ENCODE data around the gene HOXD4.

HOXD4 gene

DNA sequence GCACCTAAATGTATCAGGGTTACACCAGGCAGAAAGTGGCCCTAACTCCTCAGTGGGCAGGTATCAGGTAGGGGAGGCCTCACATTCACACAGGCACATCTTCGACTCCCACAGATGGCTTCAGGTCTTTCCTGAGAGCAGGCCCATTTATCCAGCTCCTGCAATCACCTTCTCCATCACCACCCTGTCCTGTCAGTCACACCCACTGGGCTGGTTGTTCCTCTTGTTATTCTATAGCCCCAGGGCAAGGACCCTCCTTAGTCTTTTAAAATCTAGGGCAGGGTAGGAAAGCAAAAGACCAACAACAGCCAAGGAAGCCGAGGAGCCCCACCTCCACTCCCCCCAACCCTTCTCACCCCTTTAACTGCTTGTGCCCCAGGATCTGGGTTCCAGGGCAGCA is 9.1 kb upstream of the HOXD4 start:
- DNase-seq, result no peak

- DNase-seq, result no peak
Observed at GRCh38 chr2:176145085-176145969, 6.0 kb upstream of the HOXD4 start.

GRCh38 chr2:176146101-176146500 is 5.2 kb upstream of the HOXD4 start:
- no peak for DNase-seq

GRCh38 chr2:176146645-176147044 is 4.7 kb upstream of the HOXD4 start:
- no peak for DNase-seq

DNA sequence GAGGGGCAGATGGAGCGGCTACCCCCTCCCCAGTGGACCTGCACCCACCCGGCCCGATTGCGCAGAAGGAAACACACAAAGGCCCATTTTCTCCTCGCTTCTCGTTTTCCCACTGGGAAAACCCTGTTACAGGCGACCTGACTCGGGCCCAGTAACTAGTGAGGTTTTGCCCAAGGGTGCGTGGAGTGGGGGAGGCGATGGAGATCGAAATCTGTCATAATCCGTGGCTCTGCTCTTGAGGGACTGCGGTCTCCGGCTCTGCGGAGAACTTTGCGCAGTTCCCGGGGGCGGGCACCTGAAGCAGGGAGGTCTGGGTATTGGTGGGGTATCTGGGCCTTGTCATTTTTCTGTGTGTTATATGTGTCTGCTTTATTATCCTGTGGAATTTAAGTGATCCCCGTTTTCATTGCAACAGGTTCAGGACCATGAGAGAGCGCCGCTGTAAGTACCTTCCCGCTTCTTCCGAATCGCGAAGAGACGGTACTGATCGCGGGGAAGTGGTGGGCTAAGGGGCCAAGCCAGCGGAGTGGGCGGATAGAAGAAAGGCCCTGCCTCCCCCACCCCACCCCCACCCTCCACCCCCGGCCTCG is 4.0 kb upstream of the HOXD4 start:
- DNase-seq, result no peak

DNA sequence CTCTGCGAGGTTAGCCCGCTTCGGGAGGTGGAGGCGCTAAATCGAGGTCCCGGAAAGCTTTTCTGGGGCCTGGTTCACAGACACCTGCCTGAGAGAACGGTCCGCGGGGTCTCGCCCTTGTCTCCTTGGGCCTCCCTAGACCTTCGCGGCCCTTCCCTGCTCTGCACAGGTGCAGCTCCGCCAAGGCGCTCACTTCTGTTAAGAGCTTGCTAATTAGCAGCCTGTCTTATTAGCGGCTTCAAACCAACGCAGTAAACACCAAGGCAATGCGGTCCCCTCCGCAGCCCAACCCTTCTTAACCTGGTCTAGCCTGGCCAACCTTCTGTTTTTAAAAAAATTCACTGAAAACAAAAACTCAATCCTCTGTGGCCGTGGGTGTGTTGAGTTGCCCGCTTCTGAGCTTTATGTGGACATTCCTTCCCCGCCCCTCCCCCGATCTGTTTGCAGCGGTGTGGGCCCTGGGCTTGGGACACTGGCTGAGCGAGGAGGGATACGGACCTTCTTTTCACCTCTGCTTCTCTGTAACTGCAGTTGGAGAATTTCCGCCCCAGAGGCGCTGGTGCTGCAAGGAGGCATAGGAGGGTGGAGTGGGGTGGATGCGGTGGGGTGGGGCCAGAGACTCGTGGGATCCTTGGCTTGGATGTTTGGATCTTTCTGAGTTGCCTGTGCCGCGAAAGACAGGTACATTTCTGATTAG is 3.4 kb upstream of the HOXD4 start:
- DNase-seq, result no peak

DNA sequence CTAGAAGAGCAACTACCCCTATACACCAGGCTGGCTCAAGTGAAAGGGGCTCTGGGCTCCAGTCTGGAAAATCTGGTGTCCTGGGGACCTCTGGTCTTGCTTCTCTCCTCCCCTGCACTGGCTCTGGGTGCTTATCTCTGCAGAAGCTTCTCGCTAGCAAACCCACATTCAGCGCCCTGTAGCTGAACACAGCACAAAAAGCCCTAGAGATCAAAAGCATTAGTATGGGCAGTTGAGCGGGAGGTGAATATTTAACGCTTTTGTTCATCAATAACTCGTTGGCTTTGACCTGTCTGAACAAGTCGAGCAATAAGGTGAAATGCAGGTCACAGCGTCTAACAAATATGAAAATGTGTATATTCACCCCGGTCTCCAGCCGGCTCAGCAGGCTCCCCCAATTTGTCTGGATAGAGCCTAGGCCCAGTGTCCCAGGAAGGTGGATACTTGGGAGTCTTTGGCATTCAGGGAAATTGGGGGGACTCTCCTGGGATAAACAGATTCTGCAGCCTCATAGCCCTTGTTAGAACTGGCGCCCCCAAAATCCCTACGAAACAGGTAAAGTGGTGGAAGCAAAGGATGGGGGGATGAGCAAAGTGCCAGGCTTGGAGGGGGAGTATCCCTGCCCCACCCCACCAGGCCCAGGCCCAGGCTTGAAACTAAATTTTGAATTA is 2.5 kb upstream of the HOXD4 start:
- DNase-seq, result no peak

GRCh38 chr2:176149481-176149938 is 1.8 kb upstream of the HOXD4 start:
- no peak for DNase-seq

GRCh38 chr2:176149939-176150583 is 1.3 kb upstream of the HOXD4 start:
- no peak for DNase-seq

- no peak for DNase-seq
Observed at GRCh38 chr2:176150584-176151441, 537 bp upstream of the HOXD4 start.

DNA sequence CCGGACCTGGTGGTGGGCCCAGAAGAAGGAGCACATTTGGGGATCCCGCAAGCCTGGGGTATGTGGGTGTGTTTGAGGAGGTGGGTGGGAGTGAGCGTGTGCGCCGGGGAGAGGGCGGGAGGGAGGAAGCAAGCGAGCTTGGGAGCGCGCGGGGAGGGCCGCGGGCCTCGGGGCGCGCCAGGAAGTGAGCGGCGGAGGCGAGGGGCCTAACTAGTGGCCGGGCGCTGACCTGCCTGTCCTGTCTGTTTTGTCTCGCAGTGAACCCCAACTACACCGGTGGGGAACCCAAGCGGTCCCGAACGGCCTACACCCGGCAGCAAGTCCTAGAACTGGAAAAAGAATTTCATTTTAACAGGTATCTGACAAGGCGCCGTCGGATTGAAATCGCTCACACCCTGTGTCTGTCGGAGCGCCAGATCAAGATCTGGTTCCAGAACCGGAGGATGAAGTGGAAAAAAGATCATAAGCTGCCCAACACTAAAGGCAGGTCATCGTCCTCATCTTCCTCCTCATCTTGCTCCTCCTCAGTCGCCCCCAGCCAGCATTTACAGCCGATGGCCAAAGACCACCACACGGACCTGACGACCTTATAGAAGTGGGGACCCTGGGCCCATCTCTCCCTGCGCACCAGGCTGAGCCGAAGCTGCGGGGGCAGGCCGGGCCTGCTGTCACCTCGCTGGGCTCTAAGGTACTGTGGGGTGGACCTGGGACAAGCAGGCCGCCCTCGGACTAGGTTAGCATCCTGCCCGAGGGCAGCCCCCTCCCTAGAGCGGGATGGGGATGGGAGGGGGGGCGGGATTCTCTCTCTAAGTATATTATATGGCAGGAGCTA is 1.2 kb downstream of the HOXD4 start:
- DNase-seq, result no peak

- no peak for DNase-seq
Observed at GRCh38 chr2:176154576-176155252, 3.4 kb downstream of the HOXD4 start.

DNA sequence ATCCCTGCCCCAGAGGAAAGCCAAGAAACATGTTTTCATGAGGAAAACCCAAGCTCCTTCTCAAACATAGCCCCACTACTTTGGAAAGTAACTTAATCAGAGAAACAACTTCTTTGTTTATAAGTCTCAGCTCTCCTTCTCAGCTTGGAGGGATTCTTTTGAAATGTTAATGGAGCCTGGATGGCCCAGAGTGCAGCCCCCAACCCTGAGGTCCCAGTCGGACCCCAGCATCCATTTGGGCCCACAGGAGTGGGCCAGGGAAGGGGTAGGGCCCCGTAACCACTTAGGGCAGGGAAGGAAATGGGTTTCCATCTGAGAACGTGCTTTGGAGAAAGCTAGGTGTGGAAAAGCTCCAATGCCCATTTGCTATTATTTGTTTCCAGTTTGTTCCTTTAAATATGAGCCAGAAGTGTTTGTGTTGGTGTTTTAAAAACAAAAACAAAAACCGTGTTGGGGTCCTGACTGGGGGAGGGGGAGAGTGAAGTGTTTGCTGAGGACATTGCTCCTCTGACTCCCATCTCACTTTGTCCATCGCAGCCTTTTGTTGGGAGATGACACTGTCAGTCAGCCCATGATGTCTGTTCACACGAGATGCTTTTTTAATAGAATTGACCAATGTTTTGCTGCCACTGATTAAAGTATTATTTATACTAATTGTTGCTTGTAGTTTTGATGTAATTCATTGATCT is 4.2 kb downstream of the HOXD4 start:
- DNase-seq, result no peak

- DNase-seq, result no peak
Observed at GRCh38 chr2:176156301-176156806, 5.0 kb downstream of the HOXD4 start.

GRCh38 chr2:176156807-176157498 is 5.6 kb downstream of the HOXD4 start, which contains the start of gene HOXD3:
Gene HOXD3 (plus strand): TSS chr2:176157307. CDS start chr2:176169115, 11,808 bp downstream.
- DNase-seq, result no peak

GRCh38 chr2:176157499-176158185 is 6.3 kb downstream of the HOXD4 start:
- no peak for DNase-seq

DNA sequence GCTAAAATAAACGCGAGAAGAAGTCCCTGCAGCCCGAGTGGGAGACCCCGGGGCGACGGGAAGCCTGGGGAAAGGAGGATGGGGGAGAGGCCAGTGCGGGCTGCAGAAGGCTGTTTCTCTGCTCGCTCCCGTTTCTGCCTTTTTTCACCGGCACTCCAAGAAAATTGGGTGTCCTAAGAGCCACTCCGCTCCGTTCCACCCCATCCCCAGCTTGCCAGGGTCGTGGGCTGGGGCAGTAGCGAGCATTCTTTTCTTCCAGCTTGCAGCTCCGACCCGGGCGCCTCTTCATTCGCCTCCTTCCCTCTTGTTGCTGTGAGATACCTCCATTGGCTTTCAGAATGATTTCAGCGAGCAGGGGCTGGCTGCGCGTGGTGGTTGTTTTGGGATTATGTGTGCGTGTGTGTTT is 6.8 kb downstream of the HOXD4 start:
- DNase-seq, result no peak
